Nephron (organoid): ENCODE measurements around the gene MS4A14.
"Not testable (repeated sequence)": the region's sequence is repeated elsewhere in the genome, so short reads cannot be mapped to it uniquely, and the experiment has no call there.

Source experiments
- H3K27ac Mint-ChIP-seq, 3 experiments: 2 replicates each; pipeline ENCODE4 v1.8.0; 2020; ENCODE audit warnings: mixed read lengths in 3 of 3, mild to moderate bottlenecking in 2 of 3, moderate library complexity in 1 of 3
- H3K27me3 Mint-ChIP-seq: 2 replicates; pipeline ENCODE4 v1.8.0; 2021; ENCODE audit warnings: low read depth, mild to moderate bottlenecking, moderate library complexity, mixed read lengths
- H3K36me3 Mint-ChIP-seq: 2 replicates; pipeline ENCODE4 v1.8.0; 2020; ENCODE audit warnings: low read depth, mixed read lengths
- H3K4me1 Mint-ChIP-seq: 2 replicates; pipeline ENCODE4 v1.8.0; 2020; ENCODE audit warnings: mixed read lengths
- H3K4me3 Mint-ChIP-seq, 3 experiments: 2 replicates each; pipeline ENCODE4 v1.8.0; 2020; ENCODE audit warnings: mild to moderate bottlenecking in 3 of 3, mixed read lengths in 3 of 3, moderate library complexity in 2 of 3
- H3K9me3 Mint-ChIP-seq: 2 replicates; pipeline ENCODE4 v1.8.0; 2020; ENCODE audit warnings: mixed read lengths
- CTCF ChIP-seq, 3 experiments: fragments of 200-600 bp; sonication (generic); IDR thresholded peaks; one replicate each; pipeline ENCODE4 v1.5.0; 2021; ENCODE audit warnings: antibody characterized with exemption in 3 of 3; ENCODE audit not compliant: unreplicated experiment in 3 of 3

The MS4A14 gene

DNA sequence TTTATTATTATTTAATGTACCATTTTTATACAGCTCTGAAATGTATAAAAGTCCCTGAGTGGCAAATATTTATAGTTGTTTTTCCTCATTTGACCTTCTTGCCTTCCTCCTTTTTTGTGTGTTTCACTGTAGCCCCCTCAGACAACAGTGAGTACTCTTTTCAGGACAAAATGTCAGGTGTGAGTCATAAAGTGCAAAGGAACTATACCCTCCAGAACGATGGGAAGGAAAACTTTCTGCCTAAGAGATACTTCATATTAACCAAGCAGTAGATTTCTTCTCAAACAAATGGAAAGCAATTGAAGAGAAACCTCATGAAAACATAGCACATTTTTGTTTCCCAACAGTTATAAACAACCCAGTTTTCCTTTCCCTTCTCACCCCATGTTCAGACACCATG is 34.0 kb upstream of the MS4A14 start:
- Mint-ChIP-seq H3K27ac (no peak overlapping the region), H3K4me3 (no peak overlapping the region), H3K9me3 (no peaks in the 10 kb centered on the region), H3K4me1 (peaks cover 9% of the 10 kb centered on the region), H3K36me3 (no peaks in the 10 kb centered on the region), H3K27me3 (no peaks in the 10 kb centered on the region)
- no peak for TF ChIP-seq CTCF (IDR thresholded peaks at IDR 0.05; ENCODE audit: unreplicated experiment in 3 of 3)

DNA sequence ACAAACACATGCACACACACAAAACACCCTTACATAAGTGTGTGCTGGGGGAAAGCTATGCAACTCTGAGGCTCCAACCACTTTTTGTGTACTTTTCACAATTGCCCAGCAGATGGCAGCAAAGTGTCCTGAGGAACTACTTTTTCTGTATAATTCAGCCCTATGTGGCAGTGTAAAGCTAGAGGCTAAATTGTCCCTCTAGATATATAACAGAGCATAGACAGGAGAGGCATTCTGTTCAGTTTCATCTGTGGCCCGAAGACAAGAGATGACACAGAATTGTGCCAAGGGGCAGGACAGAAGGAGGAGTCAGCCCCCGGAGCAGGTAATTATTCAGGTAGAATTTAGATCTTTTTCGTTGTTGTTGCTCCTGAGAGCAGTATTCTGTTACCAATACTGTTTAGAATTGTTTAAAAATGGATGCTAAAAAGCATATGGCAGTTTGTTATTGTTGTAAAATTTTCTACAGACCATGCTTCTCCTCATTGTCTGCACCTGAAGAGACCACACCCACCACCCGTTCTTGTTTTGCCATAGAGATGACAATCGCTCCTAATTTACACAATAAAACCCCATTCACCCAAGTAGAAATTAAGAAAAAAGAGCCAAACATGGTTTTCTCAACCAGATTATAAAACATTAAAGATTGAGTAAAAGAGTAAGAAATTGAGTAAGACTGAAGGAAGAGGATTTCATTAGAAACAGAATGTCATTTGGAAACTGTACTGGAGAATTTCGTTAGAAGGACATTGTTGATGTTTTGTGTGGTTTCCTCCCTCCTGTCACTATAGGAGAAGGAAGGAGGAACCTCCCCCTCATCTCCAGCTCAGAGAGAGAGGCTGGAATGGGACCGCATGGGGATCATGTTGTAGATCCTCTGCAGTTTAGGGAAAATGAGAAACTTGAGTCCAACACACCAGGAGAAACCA is 32.5 kb upstream of the MS4A14 start:
- no peaks in the 10 kb centered on the region for H3K9me3 Mint-ChIP-seq
- H3K27me3 Mint-ChIP-seq = no peaks in the 10 kb centered on the region
- no peaks in the 10 kb centered on the region for H3K36me3 Mint-ChIP-seq
- peak overlapping the region in 1 of 3 experiments; percentile 14 for H3K27ac Mint-ChIP-seq
- peaks cover 9% of the 10 kb centered on the region for H3K4me1 Mint-ChIP-seq
- peak overlapping the region in 2 of 3 experiments; percentile 18 to 30 for H3K4me3 Mint-ChIP-seq
- TF ChIP-seq CTCF (IDR thresholded peaks at IDR 0.05; ENCODE audit: unreplicated experiment in 3 of 3) = peak; percentile 70 to 72 (median 70)

- H3K27me3 Mint-ChIP-seq, H3K9me3 Mint-ChIP-seq, H3K36me3 Mint-ChIP-seq, H3K27ac Mint-ChIP-seq, H3K4me3 Mint-ChIP-seq: not testable (repeated sequence)
- H3K4me1 Mint-ChIP-seq = peaks cover 14% of the 10 kb centered on the region
Measured at GRCh38 chr11:60366262-60366904, 29.9 kb upstream of the MS4A14 start.

DNA sequence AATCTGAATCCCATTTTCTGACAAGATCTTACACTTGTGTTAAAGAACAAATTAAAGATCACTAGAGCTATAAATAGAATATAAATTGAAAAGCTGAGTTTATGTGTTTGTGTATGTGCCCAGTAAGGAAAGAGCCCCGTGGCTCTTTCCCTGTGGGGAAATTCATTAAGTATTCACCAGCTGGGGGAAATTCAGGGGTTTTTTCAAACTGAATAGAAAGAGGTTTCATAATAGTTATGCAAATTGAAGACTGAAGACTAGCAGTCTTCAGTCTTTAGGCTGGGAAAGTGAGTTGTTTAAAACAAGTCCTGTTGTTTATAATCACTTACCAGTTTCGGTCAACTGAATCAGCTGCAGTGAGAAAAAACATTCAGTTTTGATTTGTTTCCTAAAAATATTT is 29.2 kb upstream of the MS4A14 start:
- H3K4me3 Mint-ChIP-seq = no peak overlapping the region
- no peak for TF ChIP-seq CTCF (IDR thresholded peaks at IDR 0.05; ENCODE audit: unreplicated experiment in 3 of 3)
- H3K4me1 Mint-ChIP-seq = peaks cover 14% of the 10 kb centered on the region

DNA sequence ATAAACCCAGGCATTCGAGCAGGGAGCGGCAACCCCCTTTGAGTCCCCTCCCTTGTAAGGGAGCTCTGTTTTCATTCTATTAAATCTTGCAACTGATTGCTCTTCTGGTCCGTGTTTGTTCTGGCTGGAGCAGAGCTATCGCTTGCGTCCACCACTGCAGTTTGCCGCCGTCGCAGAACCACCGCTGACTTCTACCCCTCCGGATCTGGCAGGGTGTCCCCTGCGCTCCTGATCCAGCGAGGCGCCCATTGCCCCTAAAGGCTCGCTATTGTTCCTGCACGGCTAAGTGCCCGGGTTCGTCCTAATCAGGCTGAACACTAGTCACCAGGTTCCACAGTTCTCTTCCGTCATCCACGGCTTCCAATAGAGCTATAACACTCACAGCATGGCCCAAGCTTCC is 28.4 kb upstream of the MS4A14 start:
- Mint-ChIP-seq H3K27me3 (no peaks in the 10 kb centered on the region), H3K4me3 (no peak overlapping the region), H3K4me1 (peaks cover 14% of the 10 kb centered on the region), H3K27ac (no peak overlapping the region), H3K36me3 (no peaks in the 10 kb centered on the region), H3K9me3 (no peaks in the 10 kb centered on the region)
- no peak for TF ChIP-seq CTCF (IDR thresholded peaks at IDR 0.05; ENCODE audit: unreplicated experiment in 3 of 3)

More for the DNA sequence above, 29.2 kb upstream of the MS4A14 start:
- H3K36me3 Mint-ChIP-seq = no peaks in the 10 kb centered on the region
- H3K27ac Mint-ChIP-seq = no peak overlapping the region
- H3K9me3 Mint-ChIP-seq = no peaks in the 10 kb centered on the region
- H3K27me3 Mint-ChIP-seq = no peaks in the 10 kb centered on the region

GRCh38 chr11:60370252-60370810 is 25.9 kb upstream of the MS4A14 start:
- H3K4me1 Mint-ChIP-seq = peaks cover 4% of the 10 kb centered on the region
- H3K27ac Mint-ChIP-seq = no peak overlapping the region
- H3K27me3 Mint-ChIP-seq = peaks cover 4% of the 10 kb centered on the region
- H3K36me3 Mint-ChIP-seq = no peaks in the 10 kb centered on the region
- no peaks in the 10 kb centered on the region for H3K9me3 Mint-ChIP-seq
- TF ChIP-seq CTCF (IDR thresholded peaks at IDR 0.05; ENCODE audit: unreplicated experiment in 3 of 3) = no peak
- H3K4me3 Mint-ChIP-seq = no peak overlapping the region
